ENCODE data around the gene HLA-DOA.

The HLA-DOA gene

GRCh38 chr6:32970413-32971241 is 38.8 kb downstream of the HLA-DOA start (continued):
- TF ChIP-seq KLF1 (tag by site-specific recombination; IDR thresholded peaks at IDR 0.05), result no peak
- TF ChIP-seq YY2 (tag by site-specific recombination; IDR thresholded peaks at IDR 0.05), result 0 out of 2 replicates have a peak, but pooled peaks have one; percentile 6
- 0 out of 2 replicates have a peak, but pooled peaks have one; percentile 8 for TF ChIP-seq YY1 (tag by site-specific recombination; IDR thresholded peaks at IDR 0.05)
- TF ChIP-seq ZNF501 (tag by site-specific recombination; IDR thresholded peaks at IDR 0.05), result peak; percentile 17; the same call in 1 of the 2 replicates
- peak; percentile 90 for TF ChIP-seq PATZ1 (tag by site-specific recombination; IDR thresholded peaks at IDR 0.05)
- peak; percentile 4; the same call in 1 of the 2 replicates for TF ChIP-seq ZNF433 (tag by site-specific recombination; IDR thresholded peaks at IDR 0.05; ENCODE audit: low read depth)
- TF ChIP-seq GLIS2 (tag by site-specific recombination; IDR thresholded peaks at IDR 0.05), result peak; percentile 94
- peak; percentile 38; the same call in 1 of the 2 replicates for TF ChIP-seq PRDM1 (tag by site-specific recombination; IDR thresholded peaks at IDR 0.05)
- TF ChIP-seq ZNF138 (tag by site-specific recombination; IDR thresholded peaks at IDR 0.05; ENCODE audit: borderline replicate concordance), result 0 out of 2 replicates have a peak, but pooled peaks have one; percentile 53
- no peak for TF ChIP-seq ZNF221 (tag by site-specific recombination; IDR thresholded peaks at IDR 0.05; ENCODE audit: borderline replicate concordance)
- TF ChIP-seq ZNF223 (tag by site-specific recombination; IDR thresholded peaks at IDR 0.05), result 0 out of 2 replicates have a peak, but pooled peaks have one; percentile 11

GRCh38 chr6:32969685-32970412 is 39.5 kb downstream of the HLA-DOA start:
- Histone ChIP-seq H3K36me3 (ENCODE audit: control insufficient read depth in 2 of 2, insufficient read depth in 1 of 2, low read length in 2 of 2) (peaks cover 13 to 40% of the 10 kb centered on the region in 2 experiments), H3K4me1 (ENCODE audit: control insufficient read depth, insufficient read depth, low read length) (peaks cover 11% of the 10 kb centered on the region), H3K27ac (ENCODE audit: extremely low read depth, low read depth, low read length) (peak overlapping the region; percentile 99)
- peak; percentile 96 for TF ChIP-seq OSR2 (tag by site-specific recombination; IDR thresholded peaks at IDR 0.05)
- 0 out of 2 replicates have a peak, but pooled peaks have one; percentile 38 for TF ChIP-seq ZNF391 (tag by site-specific recombination; IDR thresholded peaks at IDR 0.05; ENCODE audit: borderline replicate concordance, low read depth)
- no peak for TF ChIP-seq ZNF157 (tag by site-specific recombination; IDR thresholded peaks at IDR 0.05)
- TF ChIP-seq ZNF660 (tag by site-specific recombination; IDR thresholded peaks at IDR 0.05), result 0 out of 2 replicates have a peak, but pooled peaks have one; percentile 13
- TF ChIP-seq, protein P1, sequence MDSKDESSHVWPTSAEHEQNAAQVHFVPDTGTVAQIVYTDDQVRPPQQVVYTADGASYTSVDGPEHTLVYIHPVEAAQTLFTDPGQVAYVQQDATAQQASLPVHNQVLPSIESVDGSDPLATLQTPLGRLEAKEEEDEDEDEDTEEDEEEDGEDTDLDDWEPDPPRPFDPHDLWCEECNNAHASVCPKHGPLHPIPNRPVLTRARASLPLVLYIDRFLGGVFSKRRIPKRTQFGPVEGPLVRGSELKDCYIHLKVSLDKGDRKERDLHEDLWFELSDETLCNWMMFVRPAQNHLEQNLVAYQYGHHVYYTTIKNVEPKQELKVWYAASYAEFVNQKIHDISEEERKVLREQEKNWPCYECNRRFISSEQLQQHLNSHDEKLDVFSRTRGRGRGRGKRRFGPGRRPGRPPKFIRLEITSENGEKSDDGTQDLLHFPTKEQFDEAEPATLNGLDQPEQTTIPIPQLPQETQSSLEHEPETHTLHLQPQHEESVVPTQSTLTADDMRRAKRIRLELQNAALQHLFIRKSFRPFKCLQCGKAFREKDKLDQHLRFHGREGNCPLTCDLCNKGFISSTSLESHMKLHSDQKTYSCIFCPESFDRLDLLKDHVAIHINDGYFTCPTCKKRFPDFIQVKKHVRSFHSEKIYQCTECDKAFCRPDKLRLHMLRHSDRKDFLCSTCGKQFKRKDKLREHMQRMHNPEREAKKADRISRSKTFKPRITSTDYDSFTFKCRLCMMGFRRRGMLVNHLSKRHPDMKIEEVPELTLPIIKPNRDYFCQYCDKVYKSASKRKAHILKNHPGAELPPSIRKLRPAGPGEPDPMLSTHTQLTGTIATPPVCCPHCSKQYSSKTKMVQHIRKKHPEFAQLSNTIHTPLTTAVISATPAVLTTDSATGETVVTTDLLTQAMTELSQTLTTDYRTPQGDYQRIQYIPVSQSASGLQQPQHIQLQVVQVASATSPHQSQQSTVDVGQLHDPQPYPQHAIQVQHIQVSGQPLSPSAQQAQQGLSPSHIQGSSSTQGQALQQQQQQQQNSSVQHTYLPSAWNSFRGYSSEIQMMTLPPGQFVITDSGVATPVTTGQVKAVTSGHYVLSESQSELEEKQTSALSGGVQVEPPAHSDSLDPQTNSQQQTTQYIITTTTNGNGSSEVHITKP (tag by site-specific recombination; IDR thresholded peaks at IDR 0.05), result peak; percentile 92
- TF ChIP-seq, protein P2, sequence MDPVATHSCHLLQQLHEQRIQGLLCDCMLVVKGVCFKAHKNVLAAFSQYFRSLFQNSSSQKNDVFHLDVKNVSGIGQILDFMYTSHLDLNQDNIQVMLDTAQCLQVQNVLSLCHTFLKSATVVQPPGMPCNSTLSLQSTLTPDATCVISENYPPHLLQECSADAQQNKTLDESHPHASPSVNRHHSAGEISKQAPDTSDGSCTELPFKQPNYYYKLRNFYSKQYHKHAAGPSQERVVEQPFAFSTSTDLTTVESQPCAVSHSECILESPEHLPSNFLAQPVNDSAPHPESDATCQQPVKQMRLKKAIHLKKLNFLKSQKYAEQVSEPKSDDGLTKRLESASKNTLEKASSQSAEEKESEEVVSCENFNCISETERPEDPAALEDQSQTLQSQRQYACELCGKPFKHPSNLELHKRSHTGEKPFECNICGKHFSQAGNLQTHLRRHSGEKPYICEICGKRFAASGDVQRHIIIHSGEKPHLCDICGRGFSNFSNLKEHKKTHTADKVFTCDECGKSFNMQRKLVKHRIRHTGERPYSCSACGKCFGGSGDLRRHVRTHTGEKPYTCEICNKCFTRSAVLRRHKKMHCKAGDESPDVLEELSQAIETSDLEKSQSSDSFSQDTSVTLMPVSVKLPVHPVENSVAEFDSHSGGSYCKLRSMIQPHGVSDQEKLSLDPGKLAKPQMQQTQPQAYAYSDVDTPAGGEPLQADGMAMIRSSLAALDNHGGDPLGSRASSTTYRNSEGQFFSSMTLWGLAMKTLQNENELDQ (tag by site-specific recombination; IDR thresholded peaks at IDR 0.05; ENCODE audit: low read depth), result no peak
- peak; percentile 76 for TF ChIP-seq CTCF (tag by site-specific recombination; IDR thresholded peaks at IDR 0.05)
- TF ChIP-seq ZNF624 (tag by site-specific recombination; IDR thresholded peaks at IDR 0.05), result peak; percentile 46; the same call in 1 of the 2 replicates
- TF ChIP-seq, protein P3, sequence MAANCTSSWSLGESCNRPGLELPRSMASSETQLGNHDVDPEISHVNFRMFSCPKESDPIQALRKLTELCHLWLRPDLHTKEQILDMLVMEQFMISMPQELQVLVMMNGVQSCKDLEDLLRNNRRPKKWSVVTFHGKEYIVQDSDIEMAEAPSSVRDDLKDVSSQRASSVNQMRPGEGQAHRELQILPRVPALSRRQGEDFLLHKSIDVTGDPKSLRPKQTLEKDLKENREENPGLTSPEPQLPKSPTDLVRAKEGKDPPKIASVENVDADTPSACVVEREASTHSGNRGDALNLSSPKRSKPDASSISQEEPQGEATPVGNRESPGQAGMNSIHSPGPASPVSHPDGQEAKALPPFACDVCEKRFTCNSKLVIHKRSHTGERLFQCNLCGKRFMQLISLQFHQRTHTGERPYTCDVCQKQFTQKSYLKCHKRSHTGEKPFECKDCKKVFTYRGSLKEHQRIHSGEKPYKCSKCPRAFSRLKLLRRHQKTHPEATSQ (tag by site-specific recombination; IDR thresholded peaks at IDR 0.05), result peak; percentile 84; the same call in 1 of the 2 replicates

More at GRCh38 chr6:32969685-32970412, 39.5 kb downstream of the HLA-DOA start:
- POLR2A ChIA-PET, result interaction anchor here (0.5 to 11.3 kb wide), 24 partner anchors 8 to 1428 kb away, joined by 3 to 405 read pairs (median 6); partner anchors contain the start of genes DDX39B, HLA-DMA, HLA-DMB and HSD17B8
- CTCF ChIA-PET, result interaction anchor here (0.5 to 18.0 kb wide), 6 partner anchors 15 to 845 kb away, joined by 3 to 344 read pairs (median 43); partner anchors contain the start of genes HLA-DMA and TAP2
- Histone ChIP-seq H3K4me3 (ENCODE audit: low read depth, low read length) (peak overlapping the region; percentile 85), H3K9me3 (ENCODE audit: control insufficient read depth, insufficient read depth, low read depth, low read length) (no peaks in the 10 kb centered on the region)
